GM10248 (cell line): Measurements from ENCODE around the gene PKP1.

ENCODE experiments used
- CTCF ChIA-PET: fragments of 300-600 bp; sonication (Branson Sonifier 250); formaldehyde crosslinking; extraction: SDS; loops from one replicate; lab custom pipeline; 2021; ENCODE audit warnings: antibody characterized with exemption; lab: Yijun Ruan, JAX
- POLR2A ChIA-PET: fragments of 350-650 bp; sonication (Branson Sonifier 250); formaldehyde crosslinking; extraction: SDS; loops from one replicate; lab custom pipeline; 2020; ENCODE audit warnings: antibody characterized with exemption; lab: Yijun Ruan, JAX
- DNase-seq: peaks from one replicate; pipeline ENCODE4 v3.0.0; 2012; ENCODE audit errors: extremely low spot score
- TF ChIP-seq, protein P1 (sequence below): IDR thresholded peaks from 2 replicates; pipeline ENCODE4 v1.5.1; 2012; ENCODE audit warnings: mild to moderate bottlenecking, low read depth; ENCODE audit errors: extremely low read depth, missing control alignments, control extremely low read depth

The PKP1 gene

DNA sequence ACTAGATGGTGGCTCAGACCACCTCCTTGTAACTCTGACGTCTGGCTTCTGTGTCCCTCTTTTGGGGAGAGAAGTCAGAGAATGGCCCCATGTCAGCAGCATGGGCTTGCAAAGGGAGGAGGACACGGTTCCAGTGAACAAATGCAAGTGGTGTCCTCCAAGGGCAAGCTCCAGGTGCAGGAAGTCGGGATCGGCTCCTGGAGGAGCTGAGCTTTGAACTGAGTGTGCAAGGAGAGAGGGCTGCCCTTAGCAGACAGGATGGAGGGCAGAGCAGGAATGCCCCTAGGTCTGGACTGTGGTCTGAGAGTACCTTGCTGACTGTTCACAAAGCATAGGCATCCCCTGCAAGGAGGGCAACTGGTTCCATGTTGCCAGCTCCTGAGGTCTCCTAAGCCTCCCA is 17.3 kb downstream of the PKP1 start:
- DNase-seq, result no peak
- CTCF ChIA-PET, result interaction anchor here (1.0 to 1.9 kb wide), 2 partner anchors 12 to 17 kb away, joined by 3 to 7 read pairs; no protein-coding TSS in a partner anchor

DNA sequence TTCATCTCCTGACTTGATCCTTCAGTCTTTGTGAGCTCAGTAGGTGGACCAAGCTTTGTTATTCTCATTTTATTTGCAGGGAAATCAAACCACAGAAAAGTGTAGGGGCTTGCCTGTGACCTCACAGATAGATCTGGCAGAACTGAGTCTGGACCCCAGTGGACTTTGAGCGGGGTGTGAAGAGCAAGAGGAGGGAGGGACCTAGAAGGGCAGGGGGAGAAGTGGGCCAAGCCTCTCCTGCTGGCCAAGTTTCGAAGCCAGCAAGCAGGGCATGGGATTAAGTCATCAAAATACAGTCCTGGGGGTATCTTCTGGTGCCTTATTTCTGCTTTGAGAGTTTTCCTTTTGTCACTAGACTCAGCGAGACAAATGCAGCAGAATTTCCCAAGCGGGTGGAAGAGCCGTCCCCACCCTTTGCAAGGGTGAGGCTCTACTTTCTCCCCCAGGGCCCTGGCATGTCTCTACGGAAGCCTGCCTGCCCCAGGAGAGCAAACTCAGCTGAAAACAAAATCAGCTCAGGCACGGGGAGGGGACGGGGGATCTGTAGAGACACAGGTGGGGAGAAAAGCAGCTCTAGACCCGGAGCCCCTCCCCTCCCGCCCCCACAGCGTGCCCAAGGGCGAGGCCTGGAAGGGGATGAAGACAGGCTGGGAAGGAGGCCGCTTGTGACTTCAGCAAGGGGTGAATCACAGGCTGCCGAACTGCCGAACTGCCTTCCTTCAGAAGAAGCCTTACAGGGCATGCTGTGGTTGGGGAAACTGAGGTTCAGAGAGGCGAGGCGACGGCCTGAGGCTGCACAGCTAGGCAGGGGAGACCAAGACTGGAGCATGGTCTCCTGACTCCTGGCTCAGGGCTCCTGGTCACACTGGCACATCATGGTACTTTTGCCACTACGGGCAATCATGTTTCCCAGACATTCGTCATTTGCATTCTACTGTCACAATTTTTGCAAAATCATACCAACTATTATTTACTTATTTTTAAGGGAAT is 19.2 kb downstream of the PKP1 start:
- POLR2A ChIA-PET, result no interaction called here
- DNase-seq, result no peak
- TF ChIP-seq, protein P1, sequence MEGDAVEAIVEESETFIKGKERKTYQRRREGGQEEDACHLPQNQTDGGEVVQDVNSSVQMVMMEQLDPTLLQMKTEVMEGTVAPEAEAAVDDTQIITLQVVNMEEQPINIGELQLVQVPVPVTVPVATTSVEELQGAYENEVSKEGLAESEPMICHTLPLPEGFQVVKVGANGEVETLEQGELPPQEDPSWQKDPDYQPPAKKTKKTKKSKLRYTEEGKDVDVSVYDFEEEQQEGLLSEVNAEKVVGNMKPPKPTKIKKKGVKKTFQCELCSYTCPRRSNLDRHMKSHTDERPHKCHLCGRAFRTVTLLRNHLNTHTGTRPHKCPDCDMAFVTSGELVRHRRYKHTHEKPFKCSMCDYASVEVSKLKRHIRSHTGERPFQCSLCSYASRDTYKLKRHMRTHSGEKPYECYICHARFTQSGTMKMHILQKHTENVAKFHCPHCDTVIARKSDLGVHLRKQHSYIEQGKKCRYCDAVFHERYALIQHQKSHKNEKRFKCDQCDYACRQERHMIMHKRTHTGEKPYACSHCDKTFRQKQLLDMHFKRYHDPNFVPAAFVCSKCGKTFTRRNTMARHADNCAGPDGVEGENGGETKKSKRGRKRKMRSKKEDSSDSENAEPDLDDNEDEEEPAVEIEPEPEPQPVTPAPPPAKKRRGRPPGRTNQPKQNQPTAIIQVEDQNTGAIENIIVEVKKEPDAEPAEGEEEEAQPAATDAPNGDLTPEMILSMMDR, result no peak
- CTCF ChIA-PET, result interaction anchor here (0.9 to 1.9 kb wide), 2 partner anchors 14 to 107 kb away, joined by 3 to 7 read pairs; no protein-coding TSS in a partner anchor

More for the DNA sequence above, 17.3 kb downstream of the PKP1 start:
- TF ChIP-seq, protein P1, result no peak
- POLR2A ChIA-PET, result no interaction called here

DNA sequence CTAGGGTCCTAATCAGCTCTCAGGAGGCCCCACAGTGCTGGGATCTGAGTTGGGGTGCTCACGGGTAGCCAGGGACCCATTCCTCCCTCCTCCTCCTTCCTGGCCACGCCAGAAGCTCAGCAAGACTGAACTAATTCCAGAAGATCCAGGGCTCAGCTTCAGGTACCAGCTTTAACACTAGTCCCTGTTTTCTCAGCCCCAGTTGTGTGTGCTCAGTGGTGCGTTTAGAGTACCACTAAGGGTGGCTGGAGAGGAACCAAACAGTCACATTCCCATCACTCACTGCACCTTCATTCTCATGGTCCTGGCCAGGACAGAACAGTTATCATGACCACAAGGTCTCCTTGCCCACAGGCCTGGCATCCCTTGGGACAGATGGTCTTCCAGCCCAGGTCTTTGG is 20.8 kb downstream of the PKP1 start:
- TF ChIP-seq, protein P1, result no peak
- DNase-seq, result no peak
- POLR2A ChIA-PET, result no interaction called here
- CTCF ChIA-PET, result interaction anchor here (1.7 kb wide), 1 partner anchor 58 kb away, joined by 3 read pairs; no protein-coding TSS in a partner anchor

DNA sequence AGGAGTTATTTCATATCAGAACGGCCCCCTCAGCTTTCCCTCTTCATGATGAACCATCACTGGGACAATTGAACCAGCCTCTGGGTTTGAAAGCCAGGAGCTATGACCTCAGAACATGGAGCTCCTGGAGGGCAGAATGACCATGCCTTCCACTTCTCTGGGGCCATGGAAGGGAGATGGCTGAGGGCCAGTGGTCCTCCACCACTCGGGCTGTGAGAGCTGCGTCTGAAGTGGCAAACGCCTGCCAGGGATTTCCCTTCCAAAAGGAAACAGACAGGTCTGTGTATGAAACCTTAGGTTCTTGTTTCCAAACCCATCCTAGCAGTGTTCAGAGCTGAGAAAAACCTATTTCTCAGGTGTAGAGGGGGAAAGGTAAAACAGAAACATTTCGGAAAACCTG is 22.5 kb downstream of the PKP1 start:
- CTCF ChIA-PET, result no interaction called here
- no peak for DNase-seq
- POLR2A ChIA-PET, result no interaction called here
- TF ChIP-seq, protein P1, result no peak

DNA sequence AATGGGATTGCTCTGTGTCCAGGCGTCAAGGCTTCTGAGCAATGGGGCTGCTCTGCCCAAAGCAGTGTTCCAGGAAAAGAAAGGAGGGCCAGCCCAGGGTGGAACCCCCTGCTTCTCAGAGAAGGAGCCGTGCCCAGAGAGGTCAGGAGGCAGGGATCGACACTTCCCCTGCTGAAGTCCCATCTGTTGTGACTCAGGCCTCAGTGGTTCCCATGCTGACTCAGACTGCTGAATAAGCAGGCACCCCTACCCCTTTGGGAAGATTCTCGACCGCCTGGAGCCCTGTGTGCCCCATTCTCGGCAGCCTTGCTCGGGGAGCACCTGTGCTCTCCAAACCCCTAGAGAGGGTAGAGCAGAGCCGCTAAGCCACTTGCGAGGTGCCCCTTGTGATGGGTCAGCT is 23.9 kb downstream of the PKP1 start:
- CTCF ChIA-PET, result interaction anchor here (1.4 to 1.8 kb wide), 3 partner anchors 41 to 76 kb away, joined by 4 to 9 read pairs (median 4); no protein-coding TSS in a partner anchor
- POLR2A ChIA-PET, result no interaction called here
- no peak for DNase-seq
- TF ChIP-seq, protein P1, result no peak

DNA sequence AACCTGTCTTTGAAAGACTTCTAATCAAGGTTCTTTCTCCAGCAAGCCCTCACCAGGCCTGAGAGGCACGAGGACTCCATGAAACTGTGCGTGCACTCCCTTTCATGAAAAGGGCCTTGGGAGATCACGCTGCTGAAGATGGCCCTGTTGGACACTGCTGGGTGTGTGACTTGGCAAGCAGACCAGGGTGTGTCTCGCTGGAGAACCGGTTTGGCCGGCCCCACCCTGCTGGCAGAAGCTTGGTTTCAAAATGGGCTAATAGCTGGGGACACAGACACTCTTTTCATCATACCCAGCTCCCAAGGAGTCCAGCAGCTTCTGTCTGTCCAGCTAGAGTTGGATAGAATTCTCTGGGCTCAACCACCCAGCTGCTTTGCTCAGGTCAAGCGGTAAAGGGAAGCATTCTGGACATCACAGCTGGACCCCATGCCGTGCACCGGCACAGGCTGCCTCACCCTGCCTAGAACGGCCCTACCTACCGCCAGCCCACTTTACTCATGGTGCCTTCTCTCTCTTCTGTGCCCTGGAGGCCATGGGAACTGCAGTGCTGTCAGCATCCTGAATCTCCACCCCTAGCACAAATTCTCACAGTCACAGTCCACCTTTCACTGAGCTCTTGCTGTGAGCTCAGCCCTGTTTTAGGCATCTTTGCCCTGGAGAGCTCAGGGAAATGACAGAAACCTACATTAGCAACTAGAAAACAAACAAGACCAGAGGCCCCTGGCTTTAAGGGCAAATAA is 24.6 kb downstream of the PKP1 start:
- TF ChIP-seq, protein P1, result no peak
- ChIA-PET CTCF (interaction anchor here (1.1 to 1.8 kb wide), 4 partner anchors 40 to 307 kb away, joined by 3 to 9 read pairs (median 4); no protein-coding TSS in a partner anchor), POLR2A (no interaction called here)
- no peak for DNase-seq
